HEK293 (cell line): ENCODE results near the gene NUFIP2.

ENCODE experiments used
- KLF8 ChIP-seq: fragments of 450-650 bp; formaldehyde crosslinking; IDR thresholded peaks from 2 replicates; pipeline ENCODE4 v1.5.1; 2016; ENCODE audit warnings: missing biosample characterization, missing genetic modification characterization
- MYNN ChIP-seq: fragments of 450-650 bp; formaldehyde crosslinking; IDR thresholded peaks from 2 replicates; pipeline ENCODE4 v1.5.1; 2016; ENCODE audit warnings: missing biosample characterization, missing genetic modification characterization, borderline replicate concordance
- REST ChIP-seq: fragments of 450-650 bp; formaldehyde crosslinking; IDR thresholded peaks from 2 replicates; pipeline ENCODE4 v1.5.1; 2016; ENCODE audit warnings: missing biosample characterization, missing genetic modification characterization
- ZBTB20 ChIP-seq: fragments of 450-650 bp; formaldehyde crosslinking; IDR thresholded peaks from 2 replicates; pipeline ENCODE4 v1.5.1; 2016; ENCODE audit warnings: missing biosample characterization, missing genetic modification characterization
- ZBTB8A ChIP-seq: fragments of 450-650 bp; formaldehyde crosslinking; IDR thresholded peaks from 2 replicates; pipeline ENCODE4 v1.5.1; 2016; ENCODE audit warnings: missing biosample characterization, missing genetic modification characterization
- ZNF23 ChIP-seq: fragments of 450-650 bp; formaldehyde crosslinking; IDR thresholded peaks from 2 replicates; pipeline ENCODE4 v1.5.1; 2016; ENCODE audit warnings: missing biosample characterization, missing genetic modification characterization, borderline replicate concordance
- ZNF274 ChIP-seq, 2 experiments: fragments of 200-500 bp in 1 of 2; fragments of 450-650 bp in 1 of 2; sonication (Bioruptor generic) in 1 of 2; formaldehyde crosslinking in 1 of 2; IDR thresholded peaks; 2 replicates each; pipeline versions ENCODE4 v1.5.1 to v1.6.1; 2014 to 2016; ENCODE audit warnings: borderline replicate concordance in 1 of 2, inconsistent platforms in 1 of 2, low read length in 1 of 2, missing biosample characterization in 1 of 2, missing genetic modification characterization in 1 of 2
- ZNF311 ChIP-seq: fragments of 450-650 bp; formaldehyde crosslinking; IDR thresholded peaks from 2 replicates; pipeline ENCODE4 v1.5.1; 2017; ENCODE audit warnings: missing biosample characterization, missing genetic modification characterization, borderline replicate concordance
- ZNF398 ChIP-seq: fragments of 450-650 bp; formaldehyde crosslinking; IDR thresholded peaks from 2 replicates; pipeline ENCODE4 v1.5.1; 2017; ENCODE audit warnings: missing biosample characterization, missing genetic modification characterization
- ZSCAN30 ChIP-seq: fragments of 450-650 bp; IDR thresholded peaks from 2 replicates; pipeline ENCODE4 v1.5.1; 2018; ENCODE audit warnings: missing biosample characterization, mild to moderate bottlenecking, missing genetic modification characterization, moderate library complexity
- TF ChIP-seq, protein P1 (sequence below): fragments of 450-650 bp; formaldehyde crosslinking; IDR thresholded peaks from 2 replicates; pipeline ENCODE4 v1.5.1; 2016; ENCODE audit warnings: missing biosample characterization, missing genetic modification characterization
- TF ChIP-seq, protein P2 (sequence below): fragments of 450-650 bp; formaldehyde crosslinking; IDR thresholded peaks from 2 replicates; pipeline ENCODE4 v1.5.1; 2016; ENCODE audit warnings: missing biosample characterization, missing genetic modification characterization, low read depth
- TF ChIP-seq, protein P3 (sequence below): fragments of 450-650 bp; formaldehyde crosslinking; IDR thresholded peaks from 2 replicates; pipeline ENCODE4 v1.5.1; 2016; ENCODE audit warnings: missing biosample characterization, missing genetic modification characterization

DNA sequence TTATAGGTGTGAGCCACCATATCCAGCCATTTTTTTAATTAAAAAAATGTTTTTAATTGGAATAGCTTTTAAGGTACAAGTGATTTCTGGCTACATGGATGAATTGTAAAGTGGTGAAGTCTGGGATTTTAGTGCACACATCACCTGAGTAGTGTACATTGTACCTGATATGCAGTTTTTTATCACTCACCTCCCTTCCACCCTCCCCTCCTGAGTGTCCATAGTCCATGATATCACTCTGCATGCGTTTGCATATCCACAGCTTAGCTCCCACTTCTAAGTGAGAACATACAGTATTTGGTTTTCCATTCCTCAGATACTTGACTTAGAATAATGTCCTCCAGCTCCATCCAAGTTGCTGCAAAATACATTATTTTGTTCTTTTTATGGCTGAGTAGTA is 60.6 kb downstream of the NUFIP2 start:
- TF ChIP-seq ZBTB20 (tag by site-specific recombination) = no peak
- TF ChIP-seq MYNN (tag by site-specific recombination) = no peak
- TF ChIP-seq KLF8 (tag by site-specific recombination) = no peak
- TF ChIP-seq ZNF23 = no peak
- TF ChIP-seq REST = no peak
- TF ChIP-seq ZNF311 (tag by site-specific recombination) = no peak
- TF ChIP-seq ZSCAN30 (tag by site-specific recombination) = no peak
- TF ChIP-seq, protein P1, sequence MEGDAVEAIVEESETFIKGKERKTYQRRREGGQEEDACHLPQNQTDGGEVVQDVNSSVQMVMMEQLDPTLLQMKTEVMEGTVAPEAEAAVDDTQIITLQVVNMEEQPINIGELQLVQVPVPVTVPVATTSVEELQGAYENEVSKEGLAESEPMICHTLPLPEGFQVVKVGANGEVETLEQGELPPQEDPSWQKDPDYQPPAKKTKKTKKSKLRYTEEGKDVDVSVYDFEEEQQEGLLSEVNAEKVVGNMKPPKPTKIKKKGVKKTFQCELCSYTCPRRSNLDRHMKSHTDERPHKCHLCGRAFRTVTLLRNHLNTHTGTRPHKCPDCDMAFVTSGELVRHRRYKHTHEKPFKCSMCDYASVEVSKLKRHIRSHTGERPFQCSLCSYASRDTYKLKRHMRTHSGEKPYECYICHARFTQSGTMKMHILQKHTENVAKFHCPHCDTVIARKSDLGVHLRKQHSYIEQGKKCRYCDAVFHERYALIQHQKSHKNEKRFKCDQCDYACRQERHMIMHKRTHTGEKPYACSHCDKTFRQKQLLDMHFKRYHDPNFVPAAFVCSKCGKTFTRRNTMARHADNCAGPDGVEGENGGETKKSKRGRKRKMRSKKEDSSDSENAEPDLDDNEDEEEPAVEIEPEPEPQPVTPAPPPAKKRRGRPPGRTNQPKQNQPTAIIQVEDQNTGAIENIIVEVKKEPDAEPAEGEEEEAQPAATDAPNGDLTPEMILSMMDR (tag by site-specific recombination) = no peak
- TF ChIP-seq, protein P2, sequence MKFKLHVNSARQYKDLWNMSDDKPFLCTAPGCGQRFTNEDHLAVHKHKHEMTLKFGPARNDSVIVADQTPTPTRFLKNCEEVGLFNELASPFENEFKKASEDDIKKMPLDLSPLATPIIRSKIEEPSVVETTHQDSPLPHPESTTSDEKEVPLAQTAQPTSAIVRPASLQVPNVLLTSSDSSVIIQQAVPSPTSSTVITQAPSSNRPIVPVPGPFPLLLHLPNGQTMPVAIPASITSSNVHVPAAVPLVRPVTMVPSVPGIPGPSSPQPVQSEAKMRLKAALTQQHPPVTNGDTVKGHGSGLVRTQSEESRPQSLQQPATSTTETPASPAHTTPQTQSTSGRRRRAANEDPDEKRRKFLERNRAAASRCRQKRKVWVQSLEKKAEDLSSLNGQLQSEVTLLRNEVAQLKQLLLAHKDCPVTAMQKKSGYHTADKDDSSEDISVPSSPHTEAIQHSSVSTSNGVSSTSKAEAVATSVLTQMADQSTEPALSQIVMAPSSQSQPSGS = no peak
- TF ChIP-seq ZNF398 (tag by site-specific recombination) = no peak
- TF ChIP-seq, protein P3, sequence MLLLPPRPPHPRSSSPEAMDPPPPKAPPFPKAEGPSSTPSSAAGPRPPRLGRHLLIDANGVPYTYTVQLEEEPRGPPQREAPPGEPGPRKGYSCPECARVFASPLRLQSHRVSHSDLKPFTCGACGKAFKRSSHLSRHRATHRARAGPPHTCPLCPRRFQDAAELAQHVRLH (tag by site-specific recombination) = no peak
- no peak for TF ChIP-seq ZNF274 (IDR thresholded peaks at IDR 0.05; ENCODE audit: low read length)
- no peak for TF ChIP-seq ZNF274 (tag by site-specific recombination; IDR thresholded peaks at IDR 0.05; ENCODE audit: borderline replicate concordance)
- TF ChIP-seq ZBTB8A (tag by site-specific recombination) = no peak
